IMR-90 (cell line): ENCODE results near the gene ZBTB3.

ENCODE experiments used
- MXI1 ChIP-seq: IDR thresholded peaks from 2 replicates; pipeline ENCODE4 v1.6.1; 2012; ENCODE audit warnings: low read depth, mild to moderate bottlenecking, low read length, moderate library complexity, borderline replicate concordance
- NFE2L2 ChIP-seq: fragments of 150-350 bp; IDR thresholded peaks from 2 replicates; pipeline ENCODE4 v1.6.1; 2016; ENCODE audit warnings: low read depth, mild to moderate bottlenecking, low read length
- POLR2A ChIP-seq: IDR thresholded peaks from 2 replicates; pipeline ENCODE4 v1.6.1; 2012; ENCODE audit warnings: mild to moderate bottlenecking, low read depth, low read length
- RAD21 ChIP-seq: IDR thresholded peaks from 2 replicates; pipeline ENCODE4 v1.6.1; 2012; ENCODE audit warnings: low read length, improper control_type of control experiment
- RCOR1 ChIP-seq: IDR thresholded peaks from 2 replicates; pipeline ENCODE4 v1.6.1; 2012; ENCODE audit warnings: mild to moderate bottlenecking, low read length, improper control_type of control experiment; ENCODE audit not compliant: insufficient replicate concordance
- RFX5 ChIP-seq: IDR thresholded peaks from 2 replicates; pipeline ENCODE4 v1.8.0; 2012; ENCODE audit warnings: low read depth, mild to moderate bottlenecking, low read length, moderate library complexity
- SMC3 ChIP-seq: fragments of 150-350 bp; IDR thresholded peaks from 2 replicates; pipeline ENCODE4 v1.6.1; 2016; ENCODE audit warnings: low read depth, mild to moderate bottlenecking, antibody characterized with exemption, low read length, moderate library complexity
- USF2 ChIP-seq: fragments of 150-350 bp; IDR thresholded peaks from 2 replicates; pipeline ENCODE4 v1.6.1; 2017; ENCODE audit warnings: mild to moderate bottlenecking, antibody characterized with exemption, low read length, low read depth
- TF ChIP-seq, protein P1 (sequence below): conservative IDR thresholded peaks from 2 replicates; pipeline ENCODE4 v1.5.1; 2012; ENCODE audit warnings: mild to moderate bottlenecking, low read depth, low read length, improper control_type of control experiment

DNA sequence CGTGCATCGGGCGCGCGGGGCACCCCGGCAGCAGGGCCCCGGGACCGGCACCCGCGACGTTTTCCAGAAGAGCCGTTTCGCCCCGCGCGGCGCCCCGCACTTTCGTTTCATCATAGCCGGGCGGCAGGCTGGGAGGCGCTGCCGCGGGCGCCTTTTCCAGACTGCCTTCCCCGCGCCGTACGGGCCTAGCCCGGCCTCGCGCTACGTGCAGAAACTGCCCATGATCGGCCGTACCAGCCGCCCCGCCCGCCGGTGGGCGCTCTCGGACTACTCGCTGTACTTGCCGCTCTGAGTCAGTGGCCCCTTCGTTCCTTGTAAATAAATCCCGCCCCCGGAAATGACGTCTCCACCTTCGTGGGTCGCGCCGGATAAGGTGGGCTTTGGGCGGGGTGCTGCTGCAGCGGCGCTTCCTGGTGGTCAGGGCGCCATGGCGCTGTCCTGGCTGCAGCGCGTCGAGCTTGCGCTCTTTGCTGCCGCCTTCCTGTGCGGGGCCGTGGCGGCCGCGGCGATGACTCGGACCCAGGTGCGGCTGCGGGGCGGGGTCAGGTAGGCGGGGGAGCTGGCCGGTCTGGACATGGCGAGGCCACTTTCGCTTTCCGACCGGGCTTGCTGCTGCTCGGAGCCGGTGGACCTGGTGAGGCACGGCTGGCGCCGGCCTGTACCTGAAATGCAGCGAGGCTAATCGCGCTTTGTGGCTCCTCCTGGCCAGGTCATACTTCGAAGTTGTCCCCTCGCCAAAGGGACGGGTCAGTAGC lies 33.2 kb upstream of the ZBTB3 start, which contains the start of gene TMEM179B:
- TF ChIP-seq, protein P1, sequence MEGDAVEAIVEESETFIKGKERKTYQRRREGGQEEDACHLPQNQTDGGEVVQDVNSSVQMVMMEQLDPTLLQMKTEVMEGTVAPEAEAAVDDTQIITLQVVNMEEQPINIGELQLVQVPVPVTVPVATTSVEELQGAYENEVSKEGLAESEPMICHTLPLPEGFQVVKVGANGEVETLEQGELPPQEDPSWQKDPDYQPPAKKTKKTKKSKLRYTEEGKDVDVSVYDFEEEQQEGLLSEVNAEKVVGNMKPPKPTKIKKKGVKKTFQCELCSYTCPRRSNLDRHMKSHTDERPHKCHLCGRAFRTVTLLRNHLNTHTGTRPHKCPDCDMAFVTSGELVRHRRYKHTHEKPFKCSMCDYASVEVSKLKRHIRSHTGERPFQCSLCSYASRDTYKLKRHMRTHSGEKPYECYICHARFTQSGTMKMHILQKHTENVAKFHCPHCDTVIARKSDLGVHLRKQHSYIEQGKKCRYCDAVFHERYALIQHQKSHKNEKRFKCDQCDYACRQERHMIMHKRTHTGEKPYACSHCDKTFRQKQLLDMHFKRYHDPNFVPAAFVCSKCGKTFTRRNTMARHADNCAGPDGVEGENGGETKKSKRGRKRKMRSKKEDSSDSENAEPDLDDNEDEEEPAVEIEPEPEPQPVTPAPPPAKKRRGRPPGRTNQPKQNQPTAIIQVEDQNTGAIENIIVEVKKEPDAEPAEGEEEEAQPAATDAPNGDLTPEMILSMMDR, result peak; percentile 74
- TF ChIP-seq SMC3 (no peak), POLR2A (peak; percentile 81), RCOR1 (peak; percentile 92), NFE2L2 (no peak), MXI1 (peak; percentile 80), RAD21 (peak; percentile 57), RFX5 (no peak), USF2 (no peak)
